Measurements from ENCODE around the gene FBXL13.

- TF ChIP-seq CTCF (IDR thresholded peaks at IDR 0.05) (no peak), POLR2A (IDR thresholded peaks at IDR 0.05) (no peak)
Measured at GRCh38 chr7:103058122-103058521, 16.5 kb downstream of the FBXL13 start.
